ENCODE results near the gene PCDHGA1.

Gene PCDHGA1

DNA sequence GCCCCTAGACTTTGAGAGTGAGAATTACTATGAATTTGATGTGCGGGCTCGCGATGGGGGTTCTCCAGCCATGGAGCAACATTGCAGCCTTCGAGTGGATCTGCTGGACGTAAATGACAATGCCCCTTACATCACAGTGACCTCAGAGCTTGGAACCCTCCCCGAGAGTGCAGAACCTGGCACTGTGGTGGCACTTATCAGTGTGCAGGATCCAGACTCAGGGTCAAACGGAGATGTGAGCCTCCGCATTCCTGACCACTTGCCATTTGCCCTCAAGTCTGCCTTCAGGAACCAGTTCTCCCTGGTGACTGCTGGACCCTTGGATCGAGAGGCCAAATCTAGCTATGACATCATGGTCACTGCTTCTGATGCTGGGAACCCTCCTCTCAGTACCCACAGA lies 155.8 kb downstream of the PCDHGA1 start:
- no peak for DNase-seq
- Histone ChIP-seq H3K27ac (ENCODE audit: low read length) (no peak overlapping the region), H3K9me2 (replicated peaks; ENCODE audit: insufficient read depth, low read length) (no peaks in the 10 kb centered on the region), H4K20me1 (ENCODE audit: insufficient read depth, low read length) (no peaks in the 10 kb centered on the region), H3F3A (ENCODE audit: insufficient read depth, low read length) (no peaks in the 10 kb centered on the region), H3K9ac (ENCODE audit: low read length) (no peak overlapping the region), H3K79me2 (ENCODE audit: low read length) (no peaks in the 10 kb centered on the region), H3K27me3 (replicated peaks; ENCODE audit: insufficient read depth, low read length) (no peaks in the 10 kb centered on the region), H3K4me3 (ENCODE audit: low read length) (no peak overlapping the region), H3K4me2 (ENCODE audit: low read depth, low read length) (no peak overlapping the region), H3K4me1 (ENCODE audit: low read length) (no peaks in the 10 kb centered on the region), H3K36me3 (replicated peaks; ENCODE audit: insufficient read depth, low read length) (no peaks in the 10 kb centered on the region), H3K9me3 (replicated peaks; ENCODE audit: insufficient read depth, low read length) (no peaks in the 10 kb centered on the region), H2AFZ (ENCODE audit: low read length) (no peak overlapping the region)
- TF ChIP-seq, protein P1, sequence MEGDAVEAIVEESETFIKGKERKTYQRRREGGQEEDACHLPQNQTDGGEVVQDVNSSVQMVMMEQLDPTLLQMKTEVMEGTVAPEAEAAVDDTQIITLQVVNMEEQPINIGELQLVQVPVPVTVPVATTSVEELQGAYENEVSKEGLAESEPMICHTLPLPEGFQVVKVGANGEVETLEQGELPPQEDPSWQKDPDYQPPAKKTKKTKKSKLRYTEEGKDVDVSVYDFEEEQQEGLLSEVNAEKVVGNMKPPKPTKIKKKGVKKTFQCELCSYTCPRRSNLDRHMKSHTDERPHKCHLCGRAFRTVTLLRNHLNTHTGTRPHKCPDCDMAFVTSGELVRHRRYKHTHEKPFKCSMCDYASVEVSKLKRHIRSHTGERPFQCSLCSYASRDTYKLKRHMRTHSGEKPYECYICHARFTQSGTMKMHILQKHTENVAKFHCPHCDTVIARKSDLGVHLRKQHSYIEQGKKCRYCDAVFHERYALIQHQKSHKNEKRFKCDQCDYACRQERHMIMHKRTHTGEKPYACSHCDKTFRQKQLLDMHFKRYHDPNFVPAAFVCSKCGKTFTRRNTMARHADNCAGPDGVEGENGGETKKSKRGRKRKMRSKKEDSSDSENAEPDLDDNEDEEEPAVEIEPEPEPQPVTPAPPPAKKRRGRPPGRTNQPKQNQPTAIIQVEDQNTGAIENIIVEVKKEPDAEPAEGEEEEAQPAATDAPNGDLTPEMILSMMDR (IDR thresholded peaks at IDR 0.05; ENCODE audit: low read length): no peak
- TF ChIP-seq EZH2phosphoT487 (IDR thresholded peaks at IDR 0.05; ENCODE audit: low read length): no peak
- no peak for TF ChIP-seq EZH2 (optimal IDR thresholded peaks at IDR 0.05; ENCODE audit: low read depth, low read length)

DNA sequence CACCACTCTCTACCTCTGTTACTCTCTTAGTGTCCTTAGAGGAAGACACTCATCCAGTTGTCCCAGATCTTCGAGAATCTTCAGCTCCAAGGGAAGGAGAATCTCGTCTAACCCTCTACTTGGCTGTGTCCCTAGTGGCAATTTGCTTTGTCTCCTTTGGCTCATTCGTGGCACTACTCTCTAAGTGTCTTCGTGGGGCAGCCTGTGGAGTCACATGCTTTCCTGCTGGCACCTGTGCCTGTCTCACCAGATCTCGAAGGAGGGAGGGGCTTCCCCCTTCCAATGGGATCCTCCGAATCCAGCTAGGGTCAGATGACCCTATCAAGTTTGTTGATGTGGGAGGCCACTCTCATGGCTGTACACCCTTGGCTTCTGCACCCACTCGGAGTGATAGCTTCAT lies 156.8 kb downstream of the PCDHGA1 start:
- Histone ChIP-seq H3K9me3 (replicated peaks; ENCODE audit: insufficient read depth, low read length) (no peaks in the 10 kb centered on the region), H3K27me3 (replicated peaks; ENCODE audit: insufficient read depth, low read length) (no peaks in the 10 kb centered on the region), H3K4me3 (ENCODE audit: low read length) (no peak overlapping the region), H3K4me2 (ENCODE audit: low read depth, low read length) (no peak overlapping the region), H4K20me1 (ENCODE audit: insufficient read depth, low read length) (no peaks in the 10 kb centered on the region), H3F3A (ENCODE audit: insufficient read depth, low read length) (no peaks in the 10 kb centered on the region), H3K9me2 (replicated peaks; ENCODE audit: insufficient read depth, low read length) (no peaks in the 10 kb centered on the region), H2AFZ (ENCODE audit: low read length) (no peak overlapping the region), H3K9ac (ENCODE audit: low read length) (no peak overlapping the region), H3K27ac (ENCODE audit: low read length) (no peak overlapping the region), H3K36me3 (replicated peaks; ENCODE audit: insufficient read depth, low read length) (no peaks in the 10 kb centered on the region), H3K4me1 (ENCODE audit: low read length) (no peaks in the 10 kb centered on the region), H3K79me2 (ENCODE audit: low read length) (no peaks in the 10 kb centered on the region)
- DNase-seq: no peak
- TF ChIP-seq, protein P1 (IDR thresholded peaks at IDR 0.05; ENCODE audit: low read length): no peak
- no peak for TF ChIP-seq EZH2phosphoT487 (IDR thresholded peaks at IDR 0.05; ENCODE audit: low read length)
- TF ChIP-seq EZH2 (optimal IDR thresholded peaks at IDR 0.05; ENCODE audit: low read depth, low read length): no peak

DNA sequence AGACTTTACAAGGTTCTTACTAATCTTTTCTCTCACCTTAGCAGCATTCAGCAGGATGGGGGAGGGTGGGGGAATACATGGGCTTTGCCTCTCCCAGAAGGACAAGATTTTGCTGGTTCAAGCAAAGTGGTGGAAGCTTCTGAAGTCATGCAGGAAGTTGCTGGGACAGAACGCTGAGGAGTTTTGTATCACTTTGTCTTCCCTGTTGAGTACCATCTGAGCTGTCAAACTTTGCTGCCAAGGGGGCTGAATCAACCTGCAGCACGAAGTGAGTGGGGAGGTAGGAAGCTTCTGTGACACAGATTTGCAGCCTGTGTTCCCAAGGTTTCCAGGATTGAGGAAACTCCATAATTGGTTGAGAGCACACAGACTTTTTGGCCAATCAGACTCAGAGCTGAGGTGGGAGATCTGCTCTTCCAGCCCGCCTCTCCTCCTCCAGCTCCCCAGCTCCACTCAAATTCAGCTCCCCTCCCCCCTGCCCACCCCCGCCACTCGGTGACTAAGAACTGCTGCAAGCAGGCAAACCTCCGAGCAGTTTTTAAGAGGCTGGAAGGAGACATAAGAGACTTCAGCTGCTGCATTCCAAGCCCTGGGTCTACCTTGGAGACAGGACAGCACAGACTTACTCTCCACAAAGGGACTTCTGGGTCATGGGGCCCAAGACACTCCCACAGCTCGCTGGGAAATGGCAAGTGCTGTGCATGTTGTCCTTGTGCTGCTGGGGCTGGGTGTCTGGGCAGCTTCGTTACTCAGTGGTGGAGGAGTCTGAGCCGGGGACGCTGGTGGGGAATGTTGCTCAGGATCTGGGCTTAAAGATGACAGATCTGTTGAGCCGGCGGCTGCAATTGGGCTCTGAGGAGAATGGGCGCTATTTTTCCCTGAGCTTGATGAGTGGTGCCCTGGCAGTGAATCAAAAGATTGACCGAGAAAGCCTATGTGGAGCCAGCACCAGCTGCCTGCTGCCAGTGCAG lies 158.6 kb downstream of the PCDHGA1 start, which contains the start of gene PCDHGC5:
Gene PCDHGC5 (plus strand): TSS at position 491 of the 971 bp plus-strand sequence. CDS start 160 bp downstream, at position 651.
- DNase-seq: no peak
- Histone ChIP-seq H3K36me3 (replicated peaks; ENCODE audit: insufficient read depth, low read length) (no peaks in the 10 kb centered on the region), H2AFZ (ENCODE audit: low read length) (no peak within 1 kb of the TSS), H3K9me2 (replicated peaks; ENCODE audit: insufficient read depth, low read length) (no peaks in the 10 kb centered on the region), H3K4me3 (ENCODE audit: low read length) (no peak within 1 kb of the TSS), H3K79me2 (ENCODE audit: low read length) (no peaks in the 10 kb centered on the region), H3F3A (ENCODE audit: insufficient read depth, low read length) (no peaks in the 10 kb centered on the region), H3K27ac (ENCODE audit: low read length) (no peak within 1 kb of the TSS), H3K4me2 (ENCODE audit: low read depth, low read length) (no peak within 1 kb of the TSS), H3K4me1 (ENCODE audit: low read length) (no peaks in the 10 kb centered on the region), H4K20me1 (ENCODE audit: insufficient read depth, low read length) (no peaks in the 10 kb centered on the region), H3K27me3 (replicated peaks; ENCODE audit: insufficient read depth, low read length) (peaks cover 4% of the 10 kb centered on the region), H3K9me3 (replicated peaks; ENCODE audit: insufficient read depth, low read length) (no peaks in the 10 kb centered on the region), H3K9ac (ENCODE audit: low read length) (no peak within 1 kb of the TSS)
- no peak for TF ChIP-seq EZH2 (optimal IDR thresholded peaks at IDR 0.05; ENCODE audit: low read depth, low read length)
- no peak for TF ChIP-seq EZH2phosphoT487 (IDR thresholded peaks at IDR 0.05; ENCODE audit: low read length)
- TF ChIP-seq, protein P1 (IDR thresholded peaks at IDR 0.05; ENCODE audit: low read length): no peak
